ENCODE measurements around the gene ASL. TPM values are rescaled to one million over a fixed set of nuclear protein-coding genes. Genes with fewer than 3 reads are reported as not detected.

The ASL gene
- total and polyA plus RNA-seq, 10 of the 15 experiments (the other 5 are each of a cell fraction or from before 2014, with no cell fraction given) = 0.66 to 36.7 (median 28.8) TPM

- TF ChIP-seq ZBTB40 (IDR thresholded peaks at IDR 0.05; ENCODE audit: borderline replicate concordance) = peak; percentile 53; the same call in 1 of the 2 replicates
- no peak for TF ChIP-seq MEF2B (IDR thresholded peaks at IDR 0.05; ENCODE audit: partially characterized antibody, poor library complexity, severe bottlenecking)
- TF ChIP-seq RAD51 (IDR thresholded peaks at IDR 0.05) = no peak
- TF ChIP-seq SMAD1 (IDR thresholded peaks at IDR 0.05; ENCODE audit: low read depth, partially characterized antibody) = no peak
- TF ChIP-seq NFYB (IDR thresholded peaks at IDR 0.05; ENCODE audit: insufficient read depth, low read depth, low read length) = peak; percentile 53; the same call in 1 of the 2 replicates
- peak; percentile 82 for TF ChIP-seq SPI1 (IDR thresholded peaks at IDR 0.05; ENCODE audit: borderline replicate concordance, insufficient read depth, low read depth, low read length)
- TF ChIP-seq ZSCAN29 (IDR thresholded peaks at IDR 0.05) = no peak
- TF ChIP-seq ETV6 (conservative IDR thresholded peaks at IDR 0.05 in 1 of 2, IDR thresholded peaks at IDR 0.05 in 1 of 2; ENCODE audit: borderline replicate concordance in 1 of 2, low read depth in 1 of 2) = no peak
These were observed 39.4 kb downstream of the ASL start, which contains the start of gene CRCP (continued) for GRCh38 chr7:66114743-66115649.

All from GM12878 (cell line).